ENCODE results near the gene U2AF1L4.
A peak's percentile ranks its signal among the peaks of the same experiment; 100 is the strongest.

The U2AF1L4 gene, protein sequence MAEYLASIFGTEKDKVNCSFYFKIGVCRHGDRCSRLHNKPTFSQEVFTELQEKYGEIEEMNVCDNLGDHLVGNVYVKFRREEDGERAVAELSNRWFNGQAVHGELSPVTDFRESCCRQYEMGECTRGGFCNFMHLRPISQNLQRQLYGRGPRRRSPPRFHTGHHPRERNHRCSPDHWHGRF

DNA sequence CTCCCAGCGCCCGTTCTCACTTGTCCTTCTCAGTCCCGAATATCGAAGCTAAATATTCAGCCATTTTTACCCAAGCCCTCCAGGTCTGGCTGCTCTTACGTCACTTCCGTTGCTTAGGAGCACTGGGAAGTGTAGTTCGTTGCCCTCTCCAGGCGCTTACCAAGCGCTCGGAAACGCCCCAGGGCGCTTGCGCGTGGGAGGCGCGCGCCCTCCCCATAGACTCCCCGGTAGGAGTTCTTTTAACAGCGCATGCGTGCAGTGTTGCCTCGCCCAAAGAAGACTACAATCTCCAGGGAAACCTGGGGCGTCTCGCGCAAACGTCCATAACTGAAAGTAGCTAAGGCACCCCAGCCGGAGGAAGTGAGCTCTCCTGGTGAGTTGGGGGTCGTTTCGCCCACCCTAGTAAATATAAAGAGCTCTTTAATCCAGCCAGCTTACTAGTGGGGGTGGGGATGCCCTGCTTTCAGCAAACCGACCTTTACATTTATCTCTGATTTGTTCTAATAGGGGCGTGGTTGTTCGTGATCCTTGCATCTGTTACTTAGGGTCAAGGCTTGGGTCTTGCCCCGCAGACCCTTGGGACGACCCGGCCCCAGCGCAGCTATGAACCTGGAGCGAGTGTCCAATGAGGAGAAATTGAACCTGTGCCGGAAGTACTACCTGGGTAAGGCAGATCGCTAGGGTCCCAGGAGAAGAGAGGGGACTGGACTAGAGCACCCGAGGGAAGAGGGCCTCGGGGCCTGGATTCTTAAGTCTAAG, at the start of gene U2AF1L4, which contains the start of gene PSENEN:
Gene U2AF1L4 (minus strand): TSS at position 91 of the 759 bp plus-strand sequence. CDS start 27 bp downstream, at position 64.
Gene PSENEN (plus strand): TSS at position 324 of the 759 bp plus-strand sequence. CDS start 280 bp downstream, at position 604.
- DNase-seq = peak; percentile 99

DNA sequence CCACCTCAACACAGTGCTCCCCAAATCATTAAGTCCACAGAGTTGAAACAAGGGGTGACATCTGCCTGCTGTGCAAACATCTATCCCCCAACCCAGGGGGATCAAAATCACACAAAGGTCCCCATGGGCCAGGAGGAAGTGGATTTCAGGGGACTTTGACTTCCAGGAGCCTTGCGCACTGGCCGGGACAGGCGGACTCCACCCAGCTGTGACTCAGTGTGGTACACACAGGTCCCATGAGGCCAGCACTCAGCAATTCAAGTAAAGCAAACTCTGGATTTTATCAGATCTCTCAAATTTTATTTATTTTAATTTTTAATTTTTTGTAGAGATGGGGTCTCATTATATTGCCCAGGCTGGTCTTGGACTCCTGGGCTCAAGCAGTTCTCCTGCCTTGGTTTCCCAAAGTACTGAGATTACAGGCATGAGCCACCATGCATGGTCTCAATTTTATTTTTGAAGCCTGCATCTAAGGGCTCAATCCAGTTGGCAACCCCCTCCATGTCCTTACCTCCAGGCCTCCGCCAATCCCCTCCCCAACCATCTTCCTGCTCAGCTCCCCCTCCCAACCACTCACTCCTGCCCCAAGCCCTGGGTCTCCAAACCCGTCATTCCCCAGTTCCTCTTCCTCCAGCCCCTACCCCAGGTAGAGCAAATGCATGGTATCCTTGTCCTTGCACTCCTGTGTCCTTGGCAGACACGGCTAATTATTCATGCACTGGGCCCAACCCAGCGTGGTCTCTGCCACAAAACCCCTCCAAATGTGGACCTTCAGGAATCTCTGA, 48.4 kb upstream of the U2AF1L4 start:
- DNase-seq = no peak

DNA sequence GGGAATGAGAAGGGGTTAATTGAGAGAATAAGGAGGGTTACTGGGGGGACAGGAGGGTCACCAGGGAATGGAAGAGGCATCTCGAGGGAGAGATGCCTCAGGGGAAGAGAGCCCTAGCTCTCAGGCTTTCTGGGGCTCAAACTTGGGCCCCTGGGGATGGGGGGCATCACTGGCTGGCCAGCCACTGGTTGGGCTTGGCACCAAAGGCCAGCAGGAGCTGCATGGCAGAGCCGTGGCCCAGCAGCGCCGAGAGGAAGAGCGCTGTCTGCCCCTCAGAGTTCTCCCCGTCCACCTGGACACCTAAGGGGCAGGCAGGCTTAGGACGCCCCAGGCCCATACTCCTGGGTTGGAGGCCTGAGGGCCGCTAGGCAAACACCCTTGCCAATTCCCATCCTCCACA, 47.7 kb upstream of the U2AF1L4 start:
- no peak for DNase-seq

DNA sequence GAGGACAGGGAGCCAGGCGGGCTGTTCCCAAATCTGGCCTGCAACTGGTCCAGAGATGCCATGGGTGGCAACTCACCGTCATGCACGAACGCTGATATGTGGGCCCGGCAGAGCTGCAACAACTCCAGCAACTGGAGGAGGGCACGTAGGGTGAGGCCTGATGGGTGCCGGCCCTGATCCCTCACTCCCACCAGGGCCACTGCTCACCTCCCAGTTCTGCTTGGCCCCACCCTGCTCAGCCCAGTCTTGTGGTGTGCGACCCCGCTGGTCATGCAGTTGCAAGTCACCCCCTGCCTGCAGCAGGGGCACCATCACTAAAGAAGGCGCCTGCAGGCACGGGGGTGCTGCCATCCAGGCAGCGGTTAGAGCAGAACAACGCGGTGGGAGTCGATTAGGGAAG, 47.1 kb upstream of the U2AF1L4 start:
- DNase-seq = no peak

DNA sequence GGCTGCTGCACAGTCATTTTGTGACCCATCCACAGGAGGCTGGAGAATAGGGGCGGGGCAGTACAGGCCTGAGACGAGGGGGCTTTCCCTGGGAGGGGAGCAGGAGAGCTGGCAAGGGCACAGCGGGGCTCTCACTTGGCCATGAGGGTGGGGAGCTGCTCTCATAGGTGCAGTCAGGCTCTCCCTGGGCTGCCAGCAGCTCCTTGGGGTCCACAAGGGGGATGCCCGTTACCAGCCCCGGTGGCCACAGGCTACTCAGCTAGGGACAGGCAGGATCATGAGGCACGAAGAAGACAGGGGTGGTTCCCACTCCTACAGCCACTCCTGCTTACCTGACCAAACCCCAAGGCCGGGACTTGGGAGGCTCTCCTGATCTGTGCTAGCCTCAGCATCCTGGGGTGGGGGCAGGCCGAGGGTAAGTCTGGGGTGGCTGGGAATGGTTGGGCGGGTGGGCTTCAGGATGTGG, 46.6 kb upstream of the U2AF1L4 start:
- DNase-seq = no peak

DNA sequence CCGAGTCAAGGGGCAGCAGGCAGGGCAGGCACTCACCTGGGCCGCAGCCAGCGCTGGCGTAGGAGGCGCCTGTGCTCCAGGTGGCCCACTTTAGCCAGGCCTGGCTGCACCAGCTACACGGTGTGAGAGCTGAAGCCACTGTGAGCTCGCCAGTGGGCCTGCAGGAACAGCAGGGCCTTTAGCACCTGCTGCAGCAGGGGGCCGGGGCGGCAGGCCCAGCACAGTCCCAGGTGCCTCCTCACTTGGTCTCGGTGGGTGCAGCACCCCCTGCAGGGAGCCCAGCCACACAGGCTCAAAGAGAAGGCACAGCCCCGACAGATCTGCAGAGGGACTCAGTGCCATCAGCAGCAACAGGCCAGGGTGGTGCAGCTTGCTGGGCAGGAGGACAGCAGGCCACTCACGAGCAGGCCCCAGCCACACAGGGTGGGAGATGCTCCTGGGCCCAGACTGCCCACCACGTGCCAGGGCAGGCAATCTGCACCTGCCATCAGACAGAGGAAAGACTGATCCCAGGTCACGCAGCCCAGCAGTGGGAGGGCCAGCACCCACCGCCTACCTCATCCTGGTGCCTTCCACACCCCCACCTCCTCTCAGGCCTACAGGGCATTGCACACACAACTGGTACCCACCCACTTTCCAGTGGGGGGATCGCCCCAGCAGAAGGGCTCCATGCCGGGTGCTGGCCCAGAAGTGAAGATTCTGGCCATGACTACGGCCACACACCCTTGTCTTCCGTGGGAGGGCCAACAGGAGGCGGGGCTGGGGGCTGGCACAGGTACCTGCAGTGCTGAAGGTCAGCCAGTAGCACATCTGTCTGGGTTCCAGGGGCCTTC, 46.0 kb upstream of the U2AF1L4 start:
- peak; percentile 72 for DNase-seq

DNA sequence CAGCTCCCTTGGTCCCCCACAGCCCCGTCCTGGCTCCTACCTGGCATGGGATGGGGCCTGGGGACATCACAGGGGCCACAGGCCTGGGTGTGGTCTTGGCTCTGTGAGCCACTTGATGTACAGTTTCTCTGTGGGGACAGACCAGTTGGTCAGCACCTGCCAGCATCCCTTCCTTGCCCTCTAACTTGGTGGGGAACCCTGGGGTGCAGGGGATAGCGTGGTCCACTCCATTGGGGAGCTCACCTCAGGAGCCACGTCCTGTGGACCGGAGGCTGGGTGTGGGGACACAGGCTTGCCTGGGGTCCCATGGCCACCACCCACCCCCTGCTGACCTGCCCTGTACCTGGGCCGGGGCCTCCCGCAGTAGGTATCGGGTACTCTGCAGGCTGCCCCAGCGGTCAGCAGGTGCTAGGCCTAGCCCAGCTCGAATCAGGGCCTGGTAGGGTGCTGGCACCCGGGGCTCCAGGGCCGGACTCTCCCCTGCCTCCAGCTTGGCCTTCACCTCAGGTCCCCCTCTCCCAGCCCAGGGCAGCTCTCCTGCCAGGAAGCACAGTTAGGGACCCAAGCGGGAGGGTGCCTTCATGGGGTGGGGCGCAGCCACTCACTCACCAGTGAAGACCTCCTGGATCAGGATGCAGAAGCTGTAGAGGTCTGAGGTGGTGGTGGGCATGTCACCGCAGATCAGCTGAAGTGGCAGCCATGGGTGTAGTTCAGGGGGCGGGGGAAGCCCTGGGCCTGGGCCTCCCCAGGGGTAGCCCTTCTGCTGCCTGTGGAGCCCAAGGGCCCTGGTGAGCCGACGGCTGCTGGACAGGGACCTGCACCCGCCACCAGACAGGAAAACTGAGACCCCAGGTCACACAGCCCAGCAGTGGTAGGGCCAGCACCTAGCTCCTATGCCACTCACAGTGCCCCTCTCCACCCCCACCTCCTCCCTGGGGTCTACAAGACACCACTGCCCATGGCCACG, 45.0 kb upstream of the U2AF1L4 start:
- no peak for DNase-seq

DNA sequence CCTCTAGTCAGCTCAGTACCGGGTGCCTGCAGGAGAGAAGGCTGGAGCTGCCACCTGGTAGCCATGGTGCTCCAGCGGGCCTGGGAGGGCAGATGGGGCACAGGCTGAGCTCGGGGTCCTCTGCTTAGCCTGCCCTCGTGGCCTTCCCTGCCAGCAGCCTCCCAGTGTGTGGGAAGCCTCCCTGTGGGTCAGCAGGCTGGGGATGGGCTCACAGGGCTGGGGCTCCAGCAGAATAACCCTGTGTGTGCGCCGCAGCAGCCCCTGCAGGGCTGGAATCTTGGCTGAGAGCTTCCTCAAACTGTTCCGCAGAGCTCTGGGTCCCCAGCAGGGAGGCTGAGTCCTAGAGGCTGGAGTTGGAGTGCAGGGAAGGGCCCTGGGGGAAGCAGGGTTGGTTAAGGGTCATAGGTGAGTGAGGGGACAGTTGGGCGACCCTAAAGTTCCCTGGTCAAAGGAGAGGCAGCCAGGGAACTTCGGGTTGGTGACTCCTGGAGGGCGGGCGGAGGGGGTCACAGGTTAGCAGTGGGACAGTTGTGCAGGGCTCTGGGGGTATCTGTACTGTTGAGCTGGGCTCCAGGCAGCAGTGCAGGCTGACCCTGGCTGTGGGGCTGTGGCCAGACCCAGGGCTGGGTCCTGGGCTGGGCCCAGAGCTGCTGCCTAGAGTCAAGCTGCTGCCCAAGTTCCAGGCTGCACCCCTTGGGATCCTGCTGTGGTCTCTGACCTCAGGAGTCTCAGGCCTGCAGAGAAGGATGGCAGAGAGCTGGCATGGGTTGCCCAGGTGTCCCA, 44.2 kb upstream of the U2AF1L4 start:
- no peak for DNase-seq

DNA sequence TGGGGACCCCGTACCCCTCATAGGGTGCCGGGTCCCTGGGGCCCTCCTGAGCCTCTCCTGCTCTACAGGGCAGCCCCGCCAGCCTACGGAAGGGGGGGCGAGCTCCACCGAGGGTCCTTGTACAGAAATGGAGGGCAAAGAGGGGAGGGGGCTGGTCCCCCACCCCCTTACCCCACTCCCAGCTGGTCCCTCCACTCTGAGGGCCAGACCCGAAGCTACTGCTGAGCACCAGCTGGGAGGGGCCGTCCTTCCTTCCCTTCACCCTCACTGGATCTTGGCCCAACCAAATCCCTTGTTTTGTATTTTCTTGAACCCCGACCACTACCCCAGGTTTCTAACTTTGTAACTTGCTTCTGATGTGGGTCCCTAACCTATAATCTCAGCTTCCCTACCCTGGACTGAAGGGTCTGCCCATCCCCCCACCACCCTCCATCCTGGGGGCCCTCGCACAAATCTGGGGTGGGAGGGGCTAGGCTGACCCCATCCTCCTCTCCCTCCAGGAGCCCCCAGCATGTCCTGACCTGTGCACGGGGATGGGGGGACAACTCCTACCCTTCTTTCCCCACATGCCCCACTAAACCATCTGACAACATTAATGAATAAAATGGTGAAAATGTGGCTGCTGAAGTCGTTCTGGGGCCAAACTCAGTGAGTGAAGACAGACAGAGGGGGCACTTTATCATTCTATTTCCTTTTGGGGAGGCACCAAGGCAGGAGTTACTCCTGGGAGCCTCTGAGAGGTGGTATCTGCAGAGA, 43.2 kb upstream of the U2AF1L4 start:
- no peak for DNase-seq

DNA sequence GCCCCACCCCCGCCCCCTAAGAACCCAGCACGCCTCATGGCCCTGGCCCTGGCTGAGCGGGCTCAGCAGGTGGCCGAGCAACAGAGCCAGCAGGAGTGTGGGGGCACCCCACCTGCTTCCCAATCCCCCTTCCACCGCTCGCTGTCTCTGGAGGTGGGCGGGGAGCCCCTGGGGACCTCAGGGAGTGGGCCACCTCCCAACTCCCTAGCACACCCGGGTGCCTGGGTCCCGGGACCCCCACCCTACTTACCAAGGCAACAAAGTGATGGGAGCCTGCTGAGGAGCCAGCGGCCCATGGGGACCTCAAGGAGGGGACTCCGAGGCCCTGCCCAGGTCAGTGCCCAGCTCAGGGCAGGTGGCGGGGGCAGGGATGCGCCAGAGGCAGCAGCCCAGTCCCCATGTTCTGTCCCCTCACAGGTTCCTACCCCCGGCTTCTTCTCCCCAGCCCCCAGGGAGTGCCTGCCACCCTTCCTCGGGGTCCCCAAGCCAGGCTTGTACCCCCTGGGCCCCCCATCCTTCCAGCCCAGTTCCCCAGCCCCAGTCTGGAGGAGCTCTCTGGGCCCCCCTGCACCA, 42.1 kb upstream of the U2AF1L4 start:
- DNase-seq = no peak

DNA sequence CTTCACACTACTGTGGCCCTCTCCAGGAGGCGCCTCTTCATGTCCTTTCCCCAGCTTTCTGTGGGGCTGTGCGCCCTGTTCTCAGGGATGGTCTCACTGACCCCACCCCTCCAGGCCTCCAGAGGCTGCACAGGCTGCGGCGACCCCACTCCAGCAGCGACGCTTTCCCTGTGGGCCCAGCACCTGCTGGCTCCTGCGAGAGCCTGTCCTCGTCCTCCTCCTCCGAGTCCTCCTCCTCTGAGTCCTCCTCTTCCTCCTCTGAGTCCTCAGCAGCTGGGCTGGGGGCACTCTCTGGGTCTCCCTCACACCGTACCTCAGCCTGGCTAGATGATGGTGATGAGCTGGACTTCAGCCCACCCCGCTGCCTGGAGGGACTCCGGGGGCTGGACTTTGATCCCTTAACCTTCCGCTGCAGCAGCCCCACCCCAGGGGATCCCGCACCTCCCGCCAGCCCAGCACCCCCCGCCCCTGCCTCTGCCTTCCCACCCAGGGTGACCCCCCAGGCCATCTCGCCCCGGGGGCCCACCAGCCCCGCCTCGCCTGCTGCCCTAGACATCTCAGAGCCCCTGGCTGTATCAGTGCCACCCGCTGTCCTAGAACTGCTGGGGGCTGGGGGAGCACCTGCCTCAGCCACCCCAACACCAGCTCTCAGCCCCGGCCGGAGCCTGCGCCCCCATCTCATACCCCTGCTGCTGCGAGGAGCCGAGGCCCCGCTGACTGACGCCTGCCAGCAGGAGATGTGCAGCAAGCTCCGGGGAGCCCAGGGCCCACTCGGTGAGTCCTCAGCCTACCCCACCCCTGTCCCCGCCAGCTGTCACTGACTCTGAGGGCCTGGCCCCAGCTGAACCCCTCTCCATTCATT, 41.3 kb upstream of the U2AF1L4 start:
- DNase-seq = no peak

DNA sequence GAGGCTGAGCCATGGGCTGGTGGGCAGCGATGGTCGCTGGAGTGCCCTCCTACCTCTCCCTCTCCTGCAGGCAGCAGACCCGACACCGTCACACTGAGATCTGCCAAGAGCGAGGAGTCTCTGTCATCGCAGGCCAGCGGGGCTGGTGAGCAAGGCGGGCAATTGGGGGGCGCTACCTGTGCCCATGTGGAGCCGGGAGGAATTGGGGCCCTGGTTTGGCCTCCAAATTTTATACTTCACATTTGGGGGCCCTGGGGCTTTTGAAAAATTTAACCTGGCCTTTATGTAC, 40.1 kb upstream of the U2AF1L4 start:
- DNase-seq = no peak

DNA sequence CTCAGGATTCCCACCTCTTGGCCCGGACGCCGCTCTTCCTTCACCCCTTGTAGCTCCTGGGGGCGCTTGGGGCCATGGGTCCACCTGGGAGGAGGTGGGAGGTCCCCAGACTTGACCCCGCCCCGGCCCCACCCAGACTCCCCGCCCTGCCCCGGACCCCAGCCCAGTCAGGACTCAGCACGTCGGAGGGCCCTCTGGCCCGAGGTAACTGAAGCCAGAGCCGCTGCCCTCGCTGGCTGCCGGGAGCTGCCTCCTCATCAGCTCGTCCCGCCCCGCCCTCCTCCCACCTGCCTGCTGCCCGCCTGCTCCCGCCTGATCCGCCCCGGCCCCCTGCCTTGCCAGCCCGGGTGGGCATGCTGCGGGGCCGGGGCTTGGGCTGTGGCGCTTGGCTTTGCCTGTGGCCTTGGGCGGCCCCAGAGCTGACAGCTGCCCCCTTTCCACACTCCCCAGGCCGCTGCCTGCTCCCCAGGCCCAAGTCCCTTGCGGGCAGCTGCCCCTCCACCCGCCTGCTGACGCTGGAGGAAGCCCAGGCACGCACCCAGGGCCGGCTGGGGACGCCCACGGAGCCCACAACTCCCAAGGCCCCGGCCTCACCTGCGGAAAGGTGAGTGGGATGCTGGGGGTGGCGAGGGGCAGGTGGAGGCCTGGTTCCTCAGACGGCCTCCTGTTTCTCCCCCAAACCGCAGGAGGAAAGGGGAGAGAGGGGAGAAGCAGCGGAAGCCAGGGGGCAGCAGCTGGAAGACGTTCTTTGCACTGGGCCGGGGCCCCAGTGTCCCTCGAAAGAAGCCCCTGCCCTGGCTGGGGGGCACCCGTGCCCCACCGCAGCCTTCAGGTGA, 39.5 kb upstream of the U2AF1L4 start:
- no peak for DNase-seq

DNA sequence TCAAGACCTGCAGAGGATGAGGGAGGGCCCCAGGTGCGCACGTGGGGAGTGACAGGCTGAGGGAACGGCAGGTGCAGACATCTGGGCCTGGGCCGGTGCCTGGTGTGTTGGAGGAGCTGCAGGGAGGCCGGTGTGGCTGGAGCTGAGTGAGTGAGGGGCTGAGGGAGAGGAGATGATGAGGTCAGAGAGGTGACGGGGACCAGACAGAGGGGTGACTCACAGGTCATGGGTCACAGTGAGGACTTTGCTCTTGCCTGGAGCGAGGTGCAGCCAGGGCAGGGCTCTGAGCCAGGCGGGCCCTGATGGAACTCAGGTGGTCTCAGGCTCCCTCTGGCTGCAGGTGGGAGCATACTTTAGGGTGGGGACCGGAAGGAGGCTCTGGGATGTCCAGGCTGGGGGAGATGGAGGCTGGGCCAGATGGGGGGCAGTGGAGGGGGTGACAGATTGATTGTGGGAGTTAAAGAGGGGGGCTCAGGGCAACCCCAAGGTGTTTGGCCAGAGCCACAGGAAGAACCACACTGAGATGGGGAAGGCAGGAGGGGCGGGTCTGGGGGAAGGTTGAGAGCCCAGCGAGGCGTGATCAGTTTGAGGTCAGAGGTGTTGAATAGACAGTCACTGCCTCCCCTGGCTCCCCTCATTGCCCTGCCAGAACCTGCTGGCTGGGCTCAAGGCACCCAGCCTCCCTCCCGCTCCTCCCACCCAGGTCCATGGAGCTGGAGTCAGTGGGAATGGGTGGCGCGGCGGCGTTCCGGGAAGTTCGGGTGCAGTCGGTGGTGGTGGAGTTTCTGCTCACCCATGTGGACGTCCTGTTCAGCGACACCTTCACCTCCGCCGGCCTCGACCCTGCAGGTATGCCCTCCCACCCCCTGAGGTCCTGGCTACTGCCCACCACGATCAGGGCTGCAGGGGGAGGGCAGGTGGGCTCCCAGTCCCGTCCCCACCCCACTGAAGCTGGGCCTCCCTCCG, 38.5 kb upstream of the U2AF1L4 start:
- DNase-seq = no peak

DNA sequence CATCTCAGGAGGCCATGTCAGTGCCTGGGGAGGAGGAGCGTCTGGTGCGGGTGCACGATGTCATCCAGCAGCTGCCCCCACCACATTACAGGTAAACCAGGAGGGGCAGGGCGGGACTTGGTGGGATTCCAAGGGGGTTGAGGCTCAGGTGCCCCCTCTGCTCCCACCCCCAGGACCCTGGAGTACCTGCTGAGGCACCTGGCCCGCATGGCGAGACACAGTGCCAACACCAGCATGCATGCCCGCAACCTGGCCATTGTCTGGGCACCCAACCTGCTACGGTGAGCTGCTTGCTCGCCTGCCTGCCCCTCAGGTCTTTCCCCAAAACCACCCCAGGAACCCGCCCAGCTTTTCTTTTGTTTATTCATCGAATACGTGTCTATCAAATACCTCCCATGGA, 37.4 kb upstream of the U2AF1L4 start:
- DNase-seq = no peak

DNA sequence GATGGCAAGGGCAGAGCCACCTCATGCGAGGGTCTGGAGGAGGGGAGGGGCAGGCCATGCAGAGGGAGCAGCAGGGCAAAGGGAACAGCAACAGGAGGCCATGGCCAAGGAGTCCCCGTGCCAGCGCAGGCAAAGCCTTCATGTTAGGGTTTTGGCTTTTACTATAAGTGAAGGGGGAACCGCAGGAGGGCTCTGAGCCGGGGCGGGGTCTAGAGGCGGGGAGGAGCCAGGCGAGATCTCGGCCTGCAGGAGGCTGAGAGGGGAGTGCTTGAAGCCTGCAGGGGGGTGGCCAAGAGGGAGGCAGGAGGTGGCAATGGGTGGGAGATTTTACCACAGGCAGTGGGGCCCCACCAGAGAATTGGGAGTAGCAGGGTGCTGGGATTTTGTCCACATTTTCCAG, 36.4 kb upstream of the U2AF1L4 start:
- no peak for DNase-seq

DNA sequence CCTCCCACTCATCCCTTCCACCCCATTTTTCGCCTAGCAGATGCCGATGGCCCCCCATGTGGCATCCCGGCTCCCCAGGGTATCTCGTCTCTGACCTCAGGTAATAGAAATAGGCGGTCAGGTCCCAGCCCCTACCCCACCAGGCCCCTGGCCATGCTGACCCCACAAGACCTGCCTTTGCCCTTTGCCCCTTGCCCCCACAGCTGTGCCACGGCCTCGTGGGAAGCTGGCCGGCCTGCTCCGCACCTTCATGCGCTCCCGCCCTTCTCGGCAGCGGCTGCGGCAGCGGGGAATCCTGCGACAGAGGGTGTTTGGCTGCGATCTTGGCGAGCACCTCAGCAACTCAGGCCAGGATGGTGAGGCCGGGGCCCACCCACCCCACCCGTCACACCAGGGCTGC, 35.5 kb upstream of the U2AF1L4 start:
- no peak for DNase-seq
